GM19193 (cell line): Measurements from ENCODE around the gene SLC4A5.

Source experiments
- POLR2A ChIP-seq: IDR thresholded peaks from 4 replicates; pipeline ENCODE4 v1.6.1; 2011; ENCODE audit not compliant: insufficient read depth, insufficient read length; ENCODE audit errors: extremely low read depth

SLC4A5 gene

DNA sequence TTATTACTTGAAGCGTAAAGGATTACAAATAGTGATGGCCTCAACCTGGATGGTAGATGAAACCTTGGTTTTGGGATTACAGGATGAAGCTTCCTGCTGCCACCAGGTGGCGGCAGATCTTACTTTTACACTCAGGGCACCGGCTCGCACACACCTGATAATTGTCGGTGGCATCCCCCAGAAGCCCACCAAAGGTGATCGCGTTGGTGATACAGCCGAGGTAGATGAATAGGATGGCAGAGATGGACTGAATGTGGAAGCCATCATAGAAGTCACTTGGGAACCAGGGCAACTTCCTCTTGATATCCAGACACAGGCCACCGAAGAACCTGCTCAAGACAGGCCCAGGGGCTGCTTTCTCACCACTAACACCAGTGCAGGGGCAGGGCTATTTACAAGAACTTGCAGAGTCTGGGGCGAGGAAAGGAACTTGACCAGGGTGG lies 93.0 kb downstream of the SLC4A5 start:
- TF ChIP-seq POLR2A, result no peak

DNA sequence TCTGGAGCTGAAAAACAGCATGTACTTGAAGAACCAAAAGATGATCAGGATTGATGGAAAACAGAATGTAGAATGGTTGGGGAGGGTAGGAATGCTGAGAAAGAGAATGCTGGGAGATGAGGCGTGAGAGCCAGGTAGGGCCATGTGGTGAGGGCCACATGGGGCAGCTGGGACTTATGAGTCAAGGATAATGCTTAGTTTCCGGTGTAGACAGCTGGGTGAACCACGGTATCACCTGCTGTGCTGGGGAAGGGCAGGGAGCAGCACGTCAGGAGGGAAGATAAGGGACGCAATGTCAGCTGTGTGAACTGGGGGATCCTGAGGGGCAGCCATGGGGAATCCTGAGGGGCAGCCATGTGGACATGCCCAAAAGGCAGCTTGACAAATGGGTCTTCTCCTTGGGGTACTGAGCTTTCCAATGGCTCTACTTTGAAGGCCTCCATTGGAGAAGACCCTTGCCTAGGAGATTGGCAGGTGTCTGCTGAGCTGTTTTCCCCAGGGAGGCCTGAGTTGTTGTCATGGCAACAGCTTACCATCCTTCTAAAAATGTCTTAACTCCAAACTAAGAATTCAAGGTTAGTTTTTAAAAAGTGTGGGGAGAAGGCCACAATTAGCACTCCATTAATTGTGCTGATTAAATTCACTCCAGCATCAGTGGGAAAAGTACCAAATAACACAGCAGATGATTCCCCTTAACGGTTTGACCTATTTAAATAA lies 93.7 kb downstream of the SLC4A5 start:
- TF ChIP-seq POLR2A, result no peak

DNA sequence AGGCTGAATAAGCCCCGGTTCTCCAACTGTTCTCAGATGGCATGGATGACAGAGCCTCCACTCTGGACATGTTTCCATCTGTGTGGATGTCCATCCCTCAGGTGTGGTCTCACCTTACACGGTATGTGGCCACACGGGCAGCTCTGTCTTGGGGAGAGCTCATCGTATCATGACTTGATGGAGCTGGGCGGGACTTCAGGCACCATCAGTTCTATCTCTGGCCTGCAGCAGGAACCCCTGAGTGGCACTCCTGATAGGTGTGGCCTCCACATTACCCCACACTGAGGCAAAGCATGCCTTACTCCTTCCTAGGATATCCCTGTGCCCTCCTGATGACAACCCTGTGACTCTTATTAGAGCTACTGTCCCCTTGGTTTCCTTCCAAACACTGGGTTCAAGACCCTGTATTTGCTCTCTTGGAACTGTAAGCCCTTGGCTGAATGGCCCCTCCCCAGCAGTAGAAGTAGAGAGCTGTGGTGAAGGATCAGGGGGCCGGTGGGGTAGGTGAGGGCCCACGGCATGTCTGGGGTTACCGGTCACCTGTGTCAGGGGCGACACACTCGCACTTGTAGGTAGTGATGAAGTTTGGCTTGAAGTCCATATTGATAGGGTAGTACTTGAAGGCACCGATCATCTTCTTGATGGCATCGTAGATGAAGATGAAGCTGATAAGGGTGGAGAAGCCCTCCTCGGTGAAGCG lies 96.6 kb downstream of the SLC4A5 start:
- no peak for TF ChIP-seq POLR2A

DNA sequence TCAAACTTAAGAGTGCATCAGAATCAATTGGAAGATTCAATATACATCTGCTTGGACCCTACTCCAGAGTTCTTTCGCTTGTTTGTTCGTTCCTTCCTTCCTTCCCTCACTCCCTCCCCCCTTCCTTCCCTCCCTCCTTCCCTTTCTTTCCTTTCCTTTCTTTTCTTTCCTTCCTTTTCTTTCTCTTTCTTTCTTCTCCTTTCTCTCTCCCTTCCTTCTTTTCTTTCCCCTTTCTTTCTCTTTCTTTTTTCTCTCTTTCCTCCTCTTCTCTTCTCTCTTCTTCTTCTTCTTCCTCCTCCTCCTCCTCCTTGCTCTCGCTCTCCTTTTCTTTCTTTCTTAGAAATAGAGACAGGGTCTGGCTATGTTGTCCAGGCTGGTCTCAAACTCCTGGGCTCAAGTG lies 98.9 kb downstream of the SLC4A5 start:
- TF ChIP-seq POLR2A, result no peak

DNA sequence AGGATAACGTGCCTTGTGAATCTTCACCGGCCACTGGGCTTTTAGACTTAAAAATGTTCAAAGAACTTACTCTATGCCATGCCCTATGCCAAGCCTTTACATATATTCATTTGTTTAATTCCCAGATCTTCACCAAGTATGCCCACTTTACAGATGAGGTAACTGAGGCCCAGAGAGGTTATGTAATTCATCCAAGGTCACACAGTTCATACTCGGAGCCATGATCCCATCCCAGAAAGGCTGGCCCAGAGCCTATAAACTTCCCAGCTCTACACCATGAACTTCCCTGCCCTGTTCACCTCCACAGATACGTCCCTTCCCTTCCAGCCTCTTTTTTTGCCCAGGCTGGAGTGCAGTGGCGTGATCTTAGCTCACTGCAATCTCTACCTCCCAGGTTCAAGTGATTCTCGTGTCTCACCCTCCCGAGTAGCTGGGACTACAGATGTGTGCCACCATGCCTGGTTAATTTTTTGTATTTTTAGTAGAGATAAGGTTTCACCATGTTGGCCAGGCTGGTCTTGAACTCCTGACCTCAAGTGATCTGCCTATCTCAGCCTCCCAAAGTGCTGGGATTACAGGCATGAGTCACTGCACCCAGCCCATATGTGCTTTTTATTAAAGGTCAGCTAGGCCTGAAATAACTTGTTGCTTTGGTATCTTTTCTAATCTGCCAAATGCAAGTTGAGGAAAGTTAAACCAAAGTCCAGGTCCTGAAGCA lies 100.7 kb downstream of the SLC4A5 start:
- TF ChIP-seq POLR2A, result no peak

DNA sequence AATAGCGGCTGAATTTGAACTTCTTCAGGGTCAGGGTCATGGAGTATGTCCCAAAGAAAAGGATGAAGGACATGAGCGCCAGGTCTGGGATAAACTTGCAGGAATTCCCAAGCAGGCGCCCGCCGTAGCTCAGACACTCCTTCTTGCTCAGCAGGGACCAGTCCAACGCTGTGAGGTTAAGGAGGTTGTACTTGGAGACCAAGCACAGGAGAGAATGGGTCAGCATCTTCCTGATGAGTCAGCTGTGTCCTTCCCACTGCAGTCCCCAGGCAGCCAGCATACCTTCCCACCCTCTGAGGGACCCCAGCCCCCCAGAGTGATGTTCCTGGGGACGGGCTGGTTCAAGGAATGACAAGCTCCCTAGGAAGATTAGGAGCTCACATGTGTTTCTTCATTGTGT lies 103.9 kb downstream of the SLC4A5 start:
- TF ChIP-seq POLR2A, result no peak

- no peak for TF ChIP-seq POLR2A
Measured at GRCh38 chr2:74238879-74239278, 104.3 kb downstream of the SLC4A5 start.

DNA sequence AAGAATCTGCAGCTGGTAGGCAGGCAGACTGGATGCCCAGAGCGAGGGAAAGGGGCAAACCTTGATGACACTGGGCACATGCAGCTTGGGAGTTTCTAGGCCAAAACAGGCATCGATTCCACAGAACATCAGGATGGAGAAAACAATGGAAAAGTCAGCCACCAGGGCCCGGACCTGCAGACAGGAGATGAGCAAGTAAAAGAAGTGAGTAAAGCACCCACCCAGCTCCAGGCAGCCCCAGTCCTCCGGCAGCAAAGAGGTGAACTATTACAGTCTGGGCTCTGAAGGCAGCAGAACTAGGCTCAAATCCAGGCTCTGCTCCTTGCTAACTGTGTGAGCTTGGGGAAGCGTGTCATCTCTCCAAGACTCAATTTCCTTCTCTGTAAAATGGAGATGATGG lies 108.2 kb downstream of the SLC4A5 start:
- TF ChIP-seq POLR2A, result no peak

GRCh38 chr2:74233648-74234047 lies 109.6 kb downstream of the SLC4A5 start:
- TF ChIP-seq POLR2A, result no peak

GRCh38 chr2:74232426-74232825 lies 110.8 kb downstream of the SLC4A5 start:
- TF ChIP-seq POLR2A, result no peak

- no peak for TF ChIP-seq POLR2A
Measured at GRCh38 chr2:74228772-74229171, 114.4 kb downstream of the SLC4A5 start.

GRCh38 chr2:74227646-74228045 lies 115.6 kb downstream of the SLC4A5 start:
- TF ChIP-seq POLR2A, result no peak

GRCh38 chr2:74226648-74227213 lies 116.5 kb downstream of the SLC4A5 start:
- no peak for TF ChIP-seq POLR2A

DNA sequence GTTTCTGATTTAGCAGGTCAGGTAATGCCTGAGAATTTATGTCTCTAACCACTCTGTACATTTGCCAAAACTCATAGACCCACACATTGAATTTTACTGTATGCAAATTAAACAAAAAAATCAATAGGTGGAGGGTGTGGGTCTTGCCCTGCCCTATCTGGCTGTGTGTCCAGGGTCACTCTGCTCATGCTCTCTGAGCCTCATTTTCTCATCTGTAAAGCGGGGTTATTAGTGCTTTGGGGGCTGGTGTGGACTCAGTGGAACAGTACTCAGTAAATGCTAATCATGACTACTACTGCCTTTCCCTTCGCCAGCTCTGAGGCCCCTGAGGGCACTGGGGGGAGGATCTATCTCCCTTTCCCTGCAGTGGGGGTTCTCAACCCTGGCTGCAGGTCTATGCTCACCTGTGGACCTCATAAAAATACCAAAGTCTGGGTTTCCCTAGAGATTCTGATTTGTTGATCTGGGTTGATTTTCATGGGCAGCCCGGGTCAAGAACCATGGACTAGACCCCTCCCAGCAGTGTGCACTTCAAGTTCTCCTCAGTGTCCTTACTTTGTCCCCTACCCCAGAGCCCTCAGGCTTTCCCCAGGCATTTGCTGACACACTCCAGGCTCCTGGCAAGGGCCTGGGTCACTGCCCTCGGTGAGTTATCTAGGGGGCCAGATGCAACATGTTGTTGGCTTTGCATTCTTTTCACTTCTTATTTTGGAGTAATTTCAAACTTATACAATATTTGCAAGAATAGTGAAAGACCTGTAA lies 117.3 kb downstream of the SLC4A5 start:
- TF ChIP-seq POLR2A, result no peak
